ENCODE results near the gene TM6SF1. TPM values are rescaled to one million over a fixed set of nuclear protein-coding genes. Genes with fewer than 3 reads are reported as not detected.
"Not testable (repeated sequence)": the region's sequence is repeated elsewhere in the genome, so short reads cannot be mapped to it uniquely, and the experiment has no call there.

TM6SF1 gene
- total RNA-seq, 1 donor from 2014 or later, result 4.5 TPM

GRCh38 chr15:83115831-83116565 lies 8.6 kb downstream of the TM6SF1 start:
- DNase-seq, result no peak

- no peak for DNase-seq
Measured at GRCh38 chr15:83118291-83118827, 10.9 kb downstream of the TM6SF1 start.

GRCh38 chr15:83118968-83119367 lies 11.5 kb downstream of the TM6SF1 start:
- DNase-seq, result no peak

DNA sequence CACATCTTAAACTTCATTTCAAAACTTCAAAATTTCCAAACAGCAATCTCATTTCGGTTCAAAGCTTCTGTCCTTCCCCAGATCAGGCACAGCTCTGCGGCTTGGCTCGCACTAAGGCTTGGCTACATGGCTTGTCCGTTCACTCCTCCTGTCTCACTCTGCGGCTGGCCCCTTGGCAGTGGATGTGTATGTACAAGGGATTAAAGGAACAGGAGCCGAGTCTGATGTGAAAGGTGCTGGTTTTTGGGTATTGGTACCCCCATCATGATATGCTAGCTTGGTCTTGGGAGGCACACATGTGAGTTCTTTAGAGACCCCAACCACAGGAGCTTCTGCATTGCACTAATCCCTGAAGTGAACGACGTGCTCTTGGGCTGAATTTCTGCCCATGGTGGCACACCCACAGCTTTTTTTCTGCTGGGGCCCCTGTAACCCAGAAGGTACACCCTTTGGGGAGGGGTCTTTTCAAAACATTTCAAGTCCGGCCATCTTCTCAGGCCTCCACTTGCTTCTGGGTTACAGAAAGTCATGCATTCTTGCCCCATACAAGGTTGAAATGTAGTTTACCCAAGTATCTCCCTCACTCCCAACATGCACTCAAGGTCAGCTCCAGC lies 12.6 kb downstream of the TM6SF1 start:
- DNase-seq, result no peak

- DNase-seq, result no peak
Measured at GRCh38 chr15:83123529-83123928, 16.1 kb downstream of the TM6SF1 start.

GRCh38 chr15:83127547-83128150 lies 20.2 kb downstream of the TM6SF1 start:
- DNase-seq, result no peak

DNA sequence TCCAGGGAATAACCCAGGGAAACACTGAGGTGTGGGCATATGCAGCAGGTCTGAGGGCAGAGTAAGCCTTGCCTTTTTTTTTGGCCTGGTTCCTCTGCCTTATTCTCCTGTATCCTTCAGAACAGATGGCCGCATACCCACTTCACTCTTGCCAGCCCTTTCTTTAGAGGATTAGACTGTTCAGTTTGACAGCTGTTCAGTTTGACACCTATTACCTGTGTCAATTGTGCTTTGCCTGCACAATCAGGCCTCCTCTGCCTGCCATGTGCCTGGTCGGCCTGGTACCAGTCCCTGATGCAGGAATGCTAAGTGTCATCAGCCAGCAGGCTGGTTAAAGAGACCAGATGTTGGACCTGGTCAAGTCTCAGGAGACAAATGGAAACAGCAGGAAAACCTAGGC lies 22.3 kb downstream of the TM6SF1 start:
- DNase-seq, result no peak

DNA sequence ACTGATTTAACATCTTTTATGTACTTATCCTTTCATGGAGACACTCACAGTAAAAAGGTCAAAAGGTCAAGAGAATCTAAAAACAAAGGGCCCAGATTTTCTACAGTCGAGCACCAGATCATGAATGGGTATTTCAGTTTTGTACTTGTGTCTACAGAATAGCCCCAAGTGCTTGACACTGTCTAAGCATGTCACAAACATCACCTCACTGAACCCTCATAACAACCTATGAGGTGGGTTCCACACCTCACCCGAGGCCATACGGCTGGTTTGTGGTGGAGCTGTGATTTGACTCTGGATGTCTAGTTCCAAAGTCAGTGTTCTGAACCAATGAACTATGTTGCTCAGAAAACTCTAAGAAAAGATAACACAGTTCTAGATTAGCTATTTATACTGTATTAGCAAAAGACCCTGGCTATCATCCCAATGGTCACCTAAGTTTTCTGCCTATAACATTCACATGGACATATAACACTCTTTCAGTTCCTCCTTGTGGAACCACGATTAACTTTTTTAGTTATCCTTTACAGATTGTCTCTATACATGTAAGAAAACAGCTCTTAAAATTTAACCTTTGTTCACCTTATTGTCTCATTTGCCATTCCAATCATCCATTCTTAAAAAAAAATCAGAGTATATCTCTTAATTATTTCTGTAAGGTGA lies 25.5 kb downstream of the TM6SF1 start:
- DNase-seq, result no peak

GRCh38 chr15:83142151-83142550 lies 34.7 kb downstream of the TM6SF1 start:
- DNase-seq, result not testable (repeated sequence)

DNA sequence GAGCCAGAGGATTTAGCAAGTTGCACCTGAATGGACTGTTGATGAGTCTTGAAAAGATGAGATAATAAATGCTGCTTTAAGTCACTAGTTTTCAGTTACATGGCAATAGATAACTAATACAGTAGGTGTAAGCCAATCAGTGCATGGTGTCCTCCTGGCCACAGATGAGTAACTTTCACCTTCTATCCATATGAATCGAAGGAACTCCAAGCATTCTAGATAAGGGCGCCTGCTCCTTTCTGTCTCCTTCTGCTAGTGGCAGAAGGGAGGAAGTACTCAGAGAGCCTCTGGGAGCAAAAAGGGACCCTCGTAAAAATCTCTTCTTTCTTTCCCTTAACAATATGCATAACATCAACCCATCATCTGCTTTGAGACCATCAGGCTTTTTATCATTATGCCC lies 37.3 kb downstream of the TM6SF1 start:
- no peak for DNase-seq

- no peak for DNase-seq
Measured at GRCh38 chr15:83153288-83153687, 45.8 kb downstream of the TM6SF1 start.

DNA sequence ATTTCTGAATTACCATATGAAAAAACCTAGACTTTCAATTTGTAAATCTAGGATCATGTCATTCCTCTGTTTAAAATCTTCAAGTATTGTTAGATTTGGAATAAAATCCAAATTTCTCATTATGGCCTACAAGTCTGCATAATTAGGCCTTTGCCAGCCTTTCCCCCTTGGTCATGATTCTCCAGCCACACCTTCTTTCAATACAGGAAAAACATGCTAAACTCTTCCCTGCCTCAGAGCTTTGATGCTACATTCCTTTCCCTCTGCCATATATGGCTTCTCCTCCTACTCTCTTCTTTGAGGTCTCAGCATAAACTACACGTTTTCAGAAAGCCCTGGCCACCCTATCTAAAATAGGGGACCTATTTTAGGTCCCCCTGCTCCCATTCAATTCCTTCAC lies 48.5 kb downstream of the TM6SF1 start:
- DNase-seq, result no peak

DNA sequence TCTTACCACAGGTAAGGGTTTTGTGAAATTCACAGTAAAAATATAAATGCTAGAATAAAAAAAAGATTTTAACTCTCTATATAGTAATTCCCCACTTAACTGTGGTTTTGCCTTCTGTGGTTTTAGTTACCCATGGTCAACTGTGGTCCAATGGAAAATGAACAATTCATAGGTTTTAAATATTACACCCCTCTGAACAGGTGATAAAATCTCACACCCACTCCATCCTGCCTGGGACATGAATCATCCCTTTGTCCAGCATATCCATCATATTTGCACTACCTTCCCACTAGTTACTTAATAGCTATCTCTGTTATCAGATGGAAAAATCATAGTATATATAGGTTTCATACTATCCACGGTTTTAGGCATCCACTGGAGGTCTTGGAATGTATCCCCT lies 50.9 kb downstream of the TM6SF1 start:
- DNase-seq, result no peak

DNA sequence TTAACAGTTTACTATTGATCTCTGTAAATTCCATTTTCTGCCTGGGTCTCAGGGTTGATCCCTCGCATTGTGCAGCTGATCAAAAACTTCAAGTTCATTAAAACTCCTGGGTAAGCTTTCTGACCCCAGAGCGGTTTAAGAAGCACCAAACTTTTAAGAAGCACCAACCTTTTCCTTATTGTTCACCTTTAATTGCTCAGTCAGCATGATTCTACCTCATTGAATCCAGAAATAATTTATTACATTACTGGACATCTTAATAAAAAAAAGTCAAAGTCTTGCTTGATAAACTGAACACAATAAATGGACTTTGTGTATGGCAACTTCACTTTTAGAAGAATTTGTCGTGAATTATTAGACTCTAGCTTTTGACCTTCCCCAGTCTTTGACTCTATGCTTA lies 53.3 kb downstream of the TM6SF1 start:
- DNase-seq, result no peak

- no peak for DNase-seq
Measured at GRCh38 chr15:83163032-83163431, 55.6 kb downstream of the TM6SF1 start.

- DNase-seq, result no peak
Measured at GRCh38 chr15:83164111-83164770, 56.8 kb downstream of the TM6SF1 start.

- DNase-seq, result no peak
Measured at GRCh38 chr15:83164771-83165404, 57.4 kb downstream of the TM6SF1 start.

- DNase-seq, result no peak
Measured at GRCh38 chr15:83166218-83166617, 58.8 kb downstream of the TM6SF1 start.

DNA sequence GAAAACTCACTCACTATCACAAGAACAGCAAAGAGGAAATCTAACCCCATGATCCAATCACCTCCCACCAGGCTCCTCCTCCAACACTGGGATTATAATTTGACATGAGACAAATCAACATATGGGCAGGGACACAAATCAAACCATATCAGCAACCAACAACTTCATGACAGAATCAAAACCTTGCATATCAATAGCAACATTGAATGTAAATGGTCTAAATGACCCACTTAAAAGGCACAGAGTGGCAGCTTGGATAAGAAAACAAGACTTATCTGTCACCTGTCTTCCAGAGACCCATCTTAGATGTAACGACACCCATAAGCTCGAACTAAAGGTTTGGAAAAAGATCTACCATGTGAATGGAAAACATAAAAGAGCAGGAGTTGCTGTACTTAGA lies 59.4 kb downstream of the TM6SF1 start:
- no peak for DNase-seq

- not testable (repeated sequence) for DNase-seq
Measured at GRCh38 chr15:83169576-83169975, 62.1 kb downstream of the TM6SF1 start.

DNA sequence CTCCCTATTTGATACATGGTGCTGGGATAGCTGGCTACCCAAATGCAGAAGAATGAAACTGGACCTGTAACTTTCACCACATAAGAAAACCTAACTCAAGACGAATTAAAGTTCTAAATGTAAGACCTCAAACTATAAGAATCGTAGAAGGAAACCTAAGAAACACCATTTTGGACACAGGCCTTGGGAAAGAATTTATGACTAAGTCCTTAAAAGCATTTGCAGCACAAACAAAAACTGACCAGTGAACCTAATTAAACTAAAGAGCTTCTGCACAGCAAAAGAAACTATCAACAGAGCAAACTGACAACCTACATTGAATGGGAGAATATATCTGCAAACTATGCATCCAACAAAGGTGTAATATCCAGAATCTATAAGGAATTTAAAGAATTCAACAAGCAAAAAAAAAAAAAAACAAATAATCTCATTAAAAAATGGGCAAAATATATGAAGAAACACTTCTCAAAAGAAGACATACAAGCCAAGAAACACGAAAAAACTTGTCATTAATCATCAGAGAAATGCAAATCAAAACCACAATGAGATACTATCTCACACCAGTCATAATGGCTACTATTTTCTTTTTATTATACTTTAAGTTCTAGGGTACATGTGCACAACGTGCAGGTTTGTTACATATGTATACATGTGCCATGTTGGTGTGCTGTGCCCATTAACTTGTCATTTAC lies 63.2 kb downstream of the TM6SF1 start:
- no peak for DNase-seq
